ENCODE measurements around the gene ATP11A. TPM values are rescaled to one million over a fixed set of nuclear protein-coding genes. Genes with fewer than 3 reads are reported as not detected.

ATP11A gene
- total and polyA plus RNA-seq, 2 experiments from 2014 or later: 12.3 to 52.6 TPM

DNA sequence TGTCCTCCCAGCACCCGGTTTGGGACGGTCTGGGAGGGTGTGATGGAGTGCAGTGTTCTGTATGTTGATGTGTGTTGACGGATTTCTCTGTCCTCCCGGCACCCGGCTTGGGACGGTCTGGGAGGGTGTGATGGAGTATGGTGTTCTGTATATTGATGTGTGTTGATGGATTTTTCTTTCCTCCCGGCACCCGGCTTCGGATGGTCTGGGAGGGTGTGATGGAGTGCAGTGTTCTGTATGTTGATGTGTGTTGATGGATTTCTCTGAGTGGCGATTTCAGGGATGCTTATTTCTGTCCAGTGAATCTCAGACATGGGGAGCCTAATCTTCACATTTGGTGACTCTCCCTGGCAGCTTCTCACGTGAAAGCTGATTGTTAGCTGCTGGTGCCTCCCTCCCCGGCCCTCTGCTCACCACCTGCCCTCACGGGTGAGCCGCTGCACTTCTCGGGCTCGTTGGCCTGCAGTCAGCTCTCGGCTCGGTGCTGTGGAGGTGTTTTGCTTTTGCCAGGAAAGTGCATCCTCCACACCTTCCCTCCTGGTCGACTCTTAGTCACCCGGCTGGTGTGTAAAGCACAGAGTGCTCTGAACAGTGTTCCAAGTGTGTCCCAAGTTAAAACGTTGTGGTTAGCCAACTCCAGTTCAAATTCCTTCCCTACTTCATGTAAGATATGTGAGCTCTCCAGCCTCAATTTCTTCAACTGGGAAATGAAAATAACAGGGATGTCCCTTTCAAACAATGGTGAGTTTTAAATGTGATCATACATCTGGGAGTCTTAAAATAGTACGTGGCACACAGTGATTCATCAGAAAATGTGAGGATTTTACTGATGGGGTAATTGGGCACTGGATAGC lies 54.6 kb downstream of the ATP11A start:
- Histone ChIP-seq H3K4me2 (no peak overlapping the region), H2AFZ (no peak overlapping the region), H3K27ac (ENCODE audit: low read depth) (0 out of 2 replicates have a peak overlapping the region, but pooled peaks have one; percentile 32), H3K36me3 (ENCODE audit: insufficient read depth) (no peaks in the 10 kb centered on the region), H3K4me3 (no peak overlapping the region), H3K79me2 (replicated peaks; ENCODE audit: insufficient read depth) (peaks cover 86% of the 10 kb centered on the region), H3F3A (replicated peaks; ENCODE audit: low read depth) (no peaks in the 10 kb centered on the region), H3K27me3 (ENCODE audit: insufficient read depth) (no peaks in the 10 kb centered on the region), H3K4me1 (ENCODE audit: insufficient read depth) (no peaks in the 10 kb centered on the region), H4K20me1 (replicated peaks; ENCODE audit: insufficient read depth) (0 out of 2 replicates have a peak, but pooled peaks cover 6% of the 10 kb centered on the region), H3K9me2 (ENCODE audit: insufficient read depth) (peaks cover 4% of the 10 kb centered on the region; the same call in 1 of the 2 replicates)
- no peaks in the 10 kb centered on the region for H3K9me3 Mint-ChIP-seq
- ATAC-seq: peak; percentile 13
- H3K4me3 Mint-ChIP-seq: no peak overlapping the region
- peaks cover 16% of the 10 kb centered on the region for H3K27me3 Mint-ChIP-seq (ENCODE audit: insufficient read depth, low read depth, poor library complexity)
- H3K27ac Mint-ChIP-seq: peak overlapping the region; percentile 26; the same call in 1 of the 2 replicates
- TF ChIP-seq, protein P1, sequence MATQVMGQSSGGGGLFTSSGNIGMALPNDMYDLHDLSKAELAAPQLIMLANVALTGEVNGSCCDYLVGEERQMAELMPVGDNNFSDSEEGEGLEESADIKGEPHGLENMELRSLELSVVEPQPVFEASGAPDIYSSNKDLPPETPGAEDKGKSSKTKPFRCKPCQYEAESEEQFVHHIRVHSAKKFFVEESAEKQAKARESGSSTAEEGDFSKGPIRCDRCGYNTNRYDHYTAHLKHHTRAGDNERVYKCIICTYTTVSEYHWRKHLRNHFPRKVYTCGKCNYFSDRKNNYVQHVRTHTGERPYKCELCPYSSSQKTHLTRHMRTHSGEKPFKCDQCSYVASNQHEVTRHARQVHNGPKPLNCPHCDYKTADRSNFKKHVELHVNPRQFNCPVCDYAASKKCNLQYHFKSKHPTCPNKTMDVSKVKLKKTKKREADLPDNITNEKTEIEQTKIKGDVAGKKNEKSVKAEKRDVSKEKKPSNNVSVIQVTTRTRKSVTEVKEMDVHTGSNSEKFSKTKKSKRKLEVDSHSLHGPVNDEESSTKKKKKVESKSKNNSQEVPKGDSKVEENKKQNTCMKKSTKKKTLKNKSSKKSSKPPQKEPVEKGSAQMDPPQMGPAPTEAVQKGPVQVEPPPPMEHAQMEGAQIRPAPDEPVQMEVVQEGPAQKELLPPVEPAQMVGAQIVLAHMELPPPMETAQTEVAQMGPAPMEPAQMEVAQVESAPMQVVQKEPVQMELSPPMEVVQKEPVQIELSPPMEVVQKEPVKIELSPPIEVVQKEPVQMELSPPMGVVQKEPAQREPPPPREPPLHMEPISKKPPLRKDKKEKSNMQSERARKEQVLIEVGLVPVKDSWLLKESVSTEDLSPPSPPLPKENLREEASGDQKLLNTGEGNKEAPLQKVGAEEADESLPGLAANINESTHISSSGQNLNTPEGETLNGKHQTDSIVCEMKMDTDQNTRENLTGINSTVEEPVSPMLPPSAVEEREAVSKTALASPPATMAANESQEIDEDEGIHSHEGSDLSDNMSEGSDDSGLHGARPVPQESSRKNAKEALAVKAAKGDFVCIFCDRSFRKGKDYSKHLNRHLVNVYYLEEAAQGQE (IDR thresholded peaks at IDR 0.05; ENCODE audit: unreplicated experiment): no peak
- no peak for TF ChIP-seq ZNF114 (CRISPR knock-in tag; IDR thresholded peaks at IDR 0.05)
- no peak for TF ChIP-seq STAT1 (IDR thresholded peaks at IDR 0.05; ENCODE audit: unreplicated experiment)
- TF ChIP-seq CREB1 (CRISPR knock-in tag; IDR thresholded peaks at IDR 0.05; ENCODE audit: low read depth): no peak
- no peak for TF ChIP-seq NANOG (IDR thresholded peaks at IDR 0.05; ENCODE audit: borderline replicate concordance)
- TF ChIP-seq, protein P2, sequence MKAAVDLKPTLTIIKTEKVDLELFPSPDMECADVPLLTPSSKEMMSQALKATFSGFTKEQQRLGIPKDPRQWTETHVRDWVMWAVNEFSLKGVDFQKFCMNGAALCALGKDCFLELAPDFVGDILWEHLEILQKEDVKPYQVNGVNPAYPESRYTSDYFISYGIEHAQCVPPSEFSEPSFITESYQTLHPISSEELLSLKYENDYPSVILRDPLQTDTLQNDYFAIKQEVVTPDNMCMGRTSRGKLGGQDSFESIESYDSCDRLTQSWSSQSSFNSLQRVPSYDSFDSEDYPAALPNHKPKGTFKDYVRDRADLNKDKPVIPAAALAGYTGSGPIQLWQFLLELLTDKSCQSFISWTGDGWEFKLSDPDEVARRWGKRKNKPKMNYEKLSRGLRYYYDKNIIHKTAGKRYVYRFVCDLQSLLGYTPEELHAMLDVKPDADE (IDR thresholded peaks at IDR 0.05): no peak
- TF ChIP-seq, protein P3, sequence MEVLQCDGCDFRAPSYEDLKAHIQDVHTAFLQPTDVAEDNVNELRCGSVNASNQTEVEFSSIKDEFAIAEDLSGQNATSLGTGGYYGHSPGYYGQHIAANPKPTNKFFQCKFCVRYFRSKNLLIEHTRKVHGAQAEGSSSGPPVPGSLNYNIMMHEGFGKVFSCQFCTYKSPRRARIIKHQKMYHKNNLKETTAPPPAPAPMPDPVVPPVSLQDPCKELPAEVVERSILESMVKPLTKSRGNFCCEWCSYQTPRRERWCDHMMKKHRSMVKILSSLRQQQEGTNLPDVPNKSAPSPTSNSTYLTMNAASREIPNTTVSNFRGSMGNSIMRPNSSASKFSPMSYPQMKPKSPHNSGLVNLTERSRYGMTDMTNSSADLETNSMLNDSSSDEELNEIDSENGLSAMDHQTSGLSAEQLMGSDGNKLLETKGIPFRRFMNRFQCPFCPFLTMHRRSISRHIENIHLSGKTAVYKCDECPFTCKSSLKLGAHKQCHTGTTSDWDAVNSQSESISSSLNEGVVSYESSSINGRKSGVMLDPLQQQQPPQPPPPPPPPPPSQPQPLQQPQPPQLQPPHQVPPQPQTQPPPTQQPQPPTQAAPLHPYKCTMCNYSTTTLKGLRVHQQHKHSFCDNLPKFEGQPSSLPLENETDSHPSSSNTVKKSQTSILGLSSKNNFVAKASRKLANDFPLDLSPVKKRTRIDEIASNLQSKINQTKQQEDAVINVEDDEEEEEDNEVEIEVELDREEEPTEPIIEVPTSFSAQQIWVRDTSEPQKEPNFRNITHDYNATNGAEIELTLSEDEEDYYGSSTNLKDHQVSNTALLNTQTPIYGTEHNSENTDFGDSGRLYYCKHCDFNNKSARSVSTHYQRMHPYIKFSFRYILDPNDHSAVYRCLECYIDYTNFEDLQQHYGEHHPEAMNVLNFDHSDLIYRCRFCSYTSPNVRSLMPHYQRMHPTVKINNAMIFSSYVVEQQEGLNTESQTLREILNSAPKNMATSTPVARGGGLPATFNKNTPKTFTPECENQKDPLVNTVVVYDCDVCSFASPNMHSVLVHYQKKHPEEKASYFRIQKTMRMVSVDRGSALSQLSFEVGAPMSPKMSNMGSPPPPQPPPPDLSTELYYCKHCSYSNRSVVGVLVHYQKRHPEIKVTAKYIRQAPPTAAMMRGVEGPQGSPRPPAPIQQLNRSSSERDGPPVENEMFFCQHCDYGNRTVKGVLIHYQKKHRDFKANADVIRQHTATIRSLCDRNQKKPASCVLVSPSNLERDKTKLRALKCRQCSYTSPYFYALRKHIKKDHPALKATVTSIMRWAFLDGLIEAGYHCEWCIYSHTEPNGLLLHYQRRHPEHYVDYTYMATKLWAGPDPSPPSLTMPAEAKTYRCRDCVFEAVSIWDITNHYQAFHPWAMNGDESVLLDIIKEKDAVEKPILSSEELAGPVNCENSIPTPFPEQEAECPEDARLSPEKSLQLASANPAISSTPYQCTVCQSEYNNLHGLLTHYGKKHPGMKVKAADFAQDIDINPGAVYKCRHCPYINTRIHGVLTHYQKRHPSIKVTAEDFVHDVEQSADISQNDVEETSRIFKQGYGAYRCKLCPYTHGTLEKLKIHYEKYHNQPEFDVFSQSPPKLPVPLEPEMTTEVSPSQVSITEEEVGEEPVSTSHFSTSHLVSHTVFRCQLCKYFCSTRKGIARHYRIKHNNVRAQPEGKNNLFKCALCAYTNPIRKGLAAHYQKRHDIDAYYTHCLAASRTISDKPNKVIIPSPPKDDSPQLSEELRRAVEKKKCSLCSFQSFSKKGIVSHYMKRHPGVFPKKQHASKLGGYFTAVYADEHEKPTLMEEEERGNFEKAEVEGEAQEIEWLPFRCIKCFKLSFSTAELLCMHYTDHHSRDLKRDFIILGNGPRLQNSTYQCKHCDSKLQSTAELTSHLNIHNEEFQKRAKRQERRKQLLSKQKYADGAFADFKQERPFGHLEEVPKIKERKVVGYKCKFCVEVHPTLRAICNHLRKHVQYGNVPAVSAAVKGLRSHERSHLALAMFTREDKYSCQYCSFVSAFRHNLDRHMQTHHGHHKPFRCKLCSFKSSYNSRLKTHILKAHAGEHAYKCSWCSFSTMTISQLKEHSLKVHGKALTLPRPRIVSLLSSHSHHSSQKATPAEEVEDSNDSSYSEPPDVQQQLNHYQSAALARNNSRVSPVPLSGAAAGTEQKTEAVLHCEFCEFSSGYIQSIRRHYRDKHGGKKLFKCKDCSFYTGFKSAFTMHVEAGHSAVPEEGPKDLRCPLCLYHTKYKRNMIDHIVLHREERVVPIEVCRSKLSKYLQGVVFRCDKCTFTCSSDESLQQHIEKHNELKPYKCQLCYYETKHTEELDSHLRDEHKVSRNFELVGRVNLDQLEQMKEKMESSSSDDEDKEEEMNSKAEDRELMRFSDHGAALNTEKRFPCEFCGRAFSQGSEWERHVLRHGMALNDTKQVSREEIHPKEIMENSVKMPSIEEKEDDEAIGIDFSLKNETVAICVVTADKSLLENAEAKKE (CRISPR knock-in tag; IDR thresholded peaks at IDR 0.05): no peak
- no peak for DNase-seq (ENCODE audit: low spot score)
- no peaks in the 10 kb centered on the region for H3K36me3 Mint-ChIP-seq (ENCODE audit: low read depth)
- H3K4me1 Mint-ChIP-seq: peaks cover 59% of the 10 kb centered on the region

Measured in GM23338 (cell line).